H1 (cell line): ENCODE results near the gene CCDC107. TPM values are rescaled to one million over a fixed set of nuclear protein-coding genes. Genes with fewer than 3 reads are reported as not detected.

Experiments used
- ASH2L ChIP-seq: fragments of 200-600, 300-600 bp; sonication (generic); IDR thresholded peaks from one replicate; pipeline ENCODE4 v1.7.1; 2017; ENCODE audit warnings: low read length
- CTCF ChIP-seq, 3 experiments: IDR thresholded peaks; 1 replicate in 2 of 3; 2 replicates in 1 of 3; pipeline versions ENCODE4 v1.5.1 to v1.6.1; 2011; ENCODE audit warnings: low read length in 3 of 3, mild to moderate bottlenecking in 3 of 3, inconsistent platforms in 2 of 3, low read depth in 1 of 3, moderate library complexity in 1 of 3; ENCODE audit not compliant: insufficient read depth in 1 of 3; ENCODE audit errors: control extremely low read depth in 1 of 3
- SRF ChIP-seq: IDR thresholded peaks from 2 replicates; pipeline ENCODE4 v1.6.1; 2011; ENCODE audit warnings: mild to moderate bottlenecking, low read depth, low read length, moderate library complexity
- polyA plus RNA-seq, 7 experiments: library from polyadenylated mRNA; depleted of rRNA in 3 of 7; stranded (reverse) in 5 of 7; unstranded in 2 of 7; fragments of >200 nt in 5 of 7; fragments of 200-250 nt in 2 of 7; gene quantifications; 1 replicate in 5 of 7; 2 replicates in 1 of 7; 4 replicates in 1 of 7; pipeline versions ENCODE4 v1.2.1 to v1.2.3, GENCODE V29; 2011 to 2013; ENCODE audit warnings: missing spikeins in 2 of 7, mixed read lengths in 2 of 7
- total RNA-seq: library from RNA; stranded (reverse); fragmentation: NEBNext Ultra II Directional; extraction: Animal tissue kit (Norgen Biotek cat#: 25700); gene quantifications from 2 replicates; pipeline ENCODE4 v1.2.1, GENCODE V29; 2021

Gene CCDC107
- total and polyA plus RNA-seq, 2 of the 8 experiments (the other 6 are each of a cell fraction or from before 2014, with no cell fraction given), result 8.2 to 9.0 TPM

- TF ChIP-seq CTCF (IDR thresholded peaks at IDR 0.05; ENCODE audit: control extremely low read depth in 1 of 3, insufficient read depth in 1 of 3, low read depth in 1 of 3, low read length in 3 of 3), result peak; percentile 85 to 97 (median 95)
- no peak for TF ChIP-seq ASH2L
- no peak for TF ChIP-seq SRF
Observed at GRCh38 chr9:35696520-35697215, 38.6 kb downstream of the CCDC107 start (continued).
